ENCODE data around the gene TMEM140. TPM values are rescaled to one million over a fixed set of nuclear protein-coding genes. Genes with fewer than 3 reads are reported as not detected.

The TMEM140 gene
- total RNA-seq, 1 donor from 2014 or later: 2.9 TPM

GRCh38 chr7:135181929-135182678 is 34.2 kb downstream of the TMEM140 start:
- H3K4me3 Mint-ChIP-seq: no peak overlapping the region
- H3K27ac Mint-ChIP-seq: no peak overlapping the region
- peaks cover 51% of the 10 kb centered on the region for H3K36me3 Mint-ChIP-seq (ENCODE audit: low read depth)
- peaks cover 36% of the 10 kb centered on the region for H3K9me3 Mint-ChIP-seq
- H3K27me3 Mint-ChIP-seq (ENCODE audit: insufficient read depth): no peaks in the 10 kb centered on the region
- H3K4me1 Mint-ChIP-seq (ENCODE audit: low read depth): no peaks in the 10 kb centered on the region
- DNase-seq (ENCODE audit: low spot score): no peak
- intact Hi-C loops (cut with micrococcal nuclease): no loop called here

DNA sequence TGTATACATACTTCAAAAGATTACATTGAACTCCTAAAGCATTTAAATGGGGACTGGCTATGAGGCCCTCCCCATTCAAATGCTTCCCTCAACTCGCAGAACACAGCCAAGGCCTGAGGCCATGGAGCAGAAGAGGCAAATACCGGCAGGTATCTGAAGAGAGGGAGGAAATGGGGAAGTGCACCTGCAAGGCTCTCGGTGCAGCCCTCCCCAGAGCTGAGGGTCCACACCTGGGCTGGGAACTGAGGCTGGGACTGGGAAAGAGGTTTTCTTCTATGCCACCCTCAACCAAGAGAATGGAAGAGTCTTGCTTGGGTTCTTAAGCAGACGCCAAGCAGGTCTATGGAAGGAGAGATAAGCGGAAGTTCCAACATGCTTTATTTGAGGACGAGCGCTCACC is 35.6 kb downstream of the TMEM140 start:
- intact Hi-C loops (cut with micrococcal nuclease): no loop called here
- H3K9me3 Mint-ChIP-seq: peaks cover 36% of the 10 kb centered on the region
- no peak for DNase-seq (ENCODE audit: low spot score)
- H3K4me1 Mint-ChIP-seq (ENCODE audit: low read depth): no peaks in the 10 kb centered on the region
- peaks cover 57% of the 10 kb centered on the region for H3K36me3 Mint-ChIP-seq (ENCODE audit: low read depth)
- H3K27me3 Mint-ChIP-seq (ENCODE audit: insufficient read depth): no peaks in the 10 kb centered on the region
- H3K4me3 Mint-ChIP-seq: no peak overlapping the region
- H3K27ac Mint-ChIP-seq: no peak overlapping the region

DNA sequence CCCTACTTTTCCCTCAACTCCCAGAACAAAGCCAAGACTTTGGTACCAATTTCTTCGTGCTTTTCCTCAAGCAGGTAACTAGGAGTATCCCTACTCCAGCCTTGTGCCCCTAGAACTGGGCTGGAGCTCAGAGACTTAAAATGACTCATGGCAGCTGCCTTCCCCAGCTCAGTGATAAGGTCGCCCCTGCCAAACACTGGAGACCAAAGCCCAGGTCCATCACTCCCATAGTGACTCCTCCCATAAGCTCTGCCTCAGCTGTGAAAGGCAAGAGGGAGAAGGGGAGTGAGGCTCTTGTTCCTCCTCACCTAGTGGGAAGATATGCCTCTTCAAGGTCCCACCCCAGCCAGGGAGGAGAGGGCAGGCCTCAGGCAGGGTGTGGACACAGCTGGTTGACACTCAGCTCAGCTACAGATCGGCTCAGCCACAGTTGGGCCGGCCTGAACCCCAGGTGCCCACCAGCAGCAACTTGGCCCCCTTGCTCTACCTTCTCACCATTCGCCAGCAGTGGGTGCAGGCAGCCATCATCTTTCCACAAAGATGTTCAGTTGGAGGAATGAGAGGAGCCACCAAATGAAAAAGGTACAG is 36.5 kb downstream of the TMEM140 start:
- Mint-ChIP-seq H3K4me3 (no peak overlapping the region), H3K27ac (no peak overlapping the region), H3K9me3 (peaks cover 31% of the 10 kb centered on the region), H3K4me1 (ENCODE audit: low read depth) (no peaks in the 10 kb centered on the region), H3K27me3 (ENCODE audit: insufficient read depth) (no peaks in the 10 kb centered on the region), H3K36me3 (ENCODE audit: low read depth) (peaks cover 58% of the 10 kb centered on the region)
- intact Hi-C loops (cut with micrococcal nuclease): no loop called here
- DNase-seq (ENCODE audit: low spot score): no peak

- no peak for DNase-seq (ENCODE audit: low spot score)
- Mint-ChIP-seq H3K27me3 (ENCODE audit: insufficient read depth) (no peaks in the 10 kb centered on the region), H3K4me1 (ENCODE audit: low read depth) (no peaks in the 10 kb centered on the region), H3K27ac (no peak overlapping the region), H3K9me3 (peaks cover 24% of the 10 kb centered on the region), H3K4me3 (no peak overlapping the region), H3K36me3 (ENCODE audit: low read depth) (peaks cover 57% of the 10 kb centered on the region)
- intact Hi-C loops (cut with micrococcal nuclease): no loop called here
Observed at GRCh38 chr7:135185471-135186260, 37.8 kb downstream of the TMEM140 start.

GRCh38 chr7:135186261-135186540 is 38.3 kb downstream of the TMEM140 start:
- intact Hi-C loops (cut with micrococcal nuclease): no loop called here
- H3K27me3 Mint-ChIP-seq (ENCODE audit: insufficient read depth): no peaks in the 10 kb centered on the region
- no peak overlapping the region for H3K4me3 Mint-ChIP-seq
- peaks cover 21% of the 10 kb centered on the region for H3K9me3 Mint-ChIP-seq
- DNase-seq (ENCODE audit: low spot score): no peak
- H3K4me1 Mint-ChIP-seq (ENCODE audit: low read depth): no peaks in the 10 kb centered on the region
- no peak overlapping the region for H3K27ac Mint-ChIP-seq
- H3K36me3 Mint-ChIP-seq (ENCODE audit: low read depth): peaks cover 59% of the 10 kb centered on the region

DNA sequence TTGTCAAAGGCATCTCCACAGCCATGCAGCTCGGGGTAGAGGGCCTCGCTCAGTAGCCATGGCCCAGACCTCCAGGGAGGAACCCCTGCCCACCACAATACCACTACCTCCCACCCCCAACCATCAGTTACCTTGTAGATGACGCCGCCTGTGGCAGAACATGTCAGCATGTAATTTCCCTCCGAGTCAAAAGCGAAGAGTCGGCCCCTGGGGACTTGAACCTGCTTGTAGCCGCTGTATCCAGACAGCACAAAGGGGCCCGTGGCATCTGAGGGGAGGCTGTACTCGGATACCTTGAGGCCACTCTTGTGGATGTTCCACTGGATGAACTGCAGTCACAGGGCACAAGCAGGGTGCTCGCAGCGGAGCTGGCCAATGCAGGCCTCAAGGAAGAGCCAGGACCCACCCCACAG is 39.0 kb downstream of the TMEM140 start:
- H3K27me3 Mint-ChIP-seq (ENCODE audit: insufficient read depth): no peaks in the 10 kb centered on the region
- H3K4me1 Mint-ChIP-seq (ENCODE audit: low read depth): no peaks in the 10 kb centered on the region
- H3K27ac Mint-ChIP-seq: no peak overlapping the region
- intact Hi-C loops (cut with micrococcal nuclease): no loop called here
- H3K36me3 Mint-ChIP-seq (ENCODE audit: low read depth): peaks cover 57% of the 10 kb centered on the region
- H3K9me3 Mint-ChIP-seq: peaks cover 14% of the 10 kb centered on the region
- no peak overlapping the region for H3K4me3 Mint-ChIP-seq
- DNase-seq (ENCODE audit: low spot score): no peak

GRCh38 chr7:135188298-135188984 is 40.6 kb downstream of the TMEM140 start:
- no peaks in the 10 kb centered on the region for H3K4me1 Mint-ChIP-seq (ENCODE audit: low read depth)
- peaks cover 2% of the 10 kb centered on the region for H3K9me3 Mint-ChIP-seq
- H3K36me3 Mint-ChIP-seq (ENCODE audit: low read depth): peaks cover 52% of the 10 kb centered on the region
- intact Hi-C loops (cut with micrococcal nuclease): no loop called here
- H3K27me3 Mint-ChIP-seq (ENCODE audit: insufficient read depth): no peaks in the 10 kb centered on the region
- H3K27ac Mint-ChIP-seq: no peak overlapping the region
- no peak for DNase-seq (ENCODE audit: low spot score)
- H3K4me3 Mint-ChIP-seq: no peak overlapping the region

GRCh38 chr7:135189221-135189662 is 41.4 kb downstream of the TMEM140 start:
- no peaks in the 10 kb centered on the region for H3K9me3 Mint-ChIP-seq
- intact Hi-C loops (cut with micrococcal nuclease): no loop called here
- no peaks in the 10 kb centered on the region for H3K27me3 Mint-ChIP-seq (ENCODE audit: insufficient read depth)
- H3K36me3 Mint-ChIP-seq (ENCODE audit: low read depth): peaks cover 49% of the 10 kb centered on the region
- H3K4me1 Mint-ChIP-seq (ENCODE audit: low read depth): no peaks in the 10 kb centered on the region
- no peak for DNase-seq (ENCODE audit: low spot score)
- no peak overlapping the region for H3K27ac Mint-ChIP-seq
- no peak overlapping the region for H3K4me3 Mint-ChIP-seq

DNA sequence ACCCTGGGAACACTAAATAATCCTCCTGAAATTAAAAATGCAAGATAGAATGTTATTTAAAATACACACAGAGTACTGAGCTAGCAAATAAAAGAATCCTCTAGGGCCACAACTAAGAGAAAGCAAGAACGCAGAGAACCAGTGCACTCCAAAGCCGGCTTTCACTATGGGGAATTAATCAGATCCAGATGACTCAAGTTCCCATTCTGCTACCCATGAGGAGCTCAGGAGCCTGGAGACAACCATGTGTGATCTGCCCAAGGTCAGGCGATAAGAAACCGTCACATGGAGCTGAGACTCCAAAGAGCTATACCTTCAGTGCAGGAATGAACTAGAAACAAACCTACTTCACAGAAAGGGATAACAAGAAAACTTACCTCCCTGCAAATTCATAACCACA is 42.1 kb downstream of the TMEM140 start:
- H3K4me1 Mint-ChIP-seq (ENCODE audit: low read depth): no peaks in the 10 kb centered on the region
- intact Hi-C loops (cut with micrococcal nuclease): no loop called here
- no peak for DNase-seq (ENCODE audit: low spot score)
- no peak overlapping the region for H3K27ac Mint-ChIP-seq
- H3K36me3 Mint-ChIP-seq (ENCODE audit: low read depth): peaks cover 50% of the 10 kb centered on the region
- no peaks in the 10 kb centered on the region for H3K9me3 Mint-ChIP-seq
- no peaks in the 10 kb centered on the region for H3K27me3 Mint-ChIP-seq (ENCODE audit: insufficient read depth)
- H3K4me3 Mint-ChIP-seq: no peak overlapping the region

- H3K4me1 Mint-ChIP-seq (ENCODE audit: low read depth): no peaks in the 10 kb centered on the region
- intact Hi-C loops (cut with micrococcal nuclease): no loop called here
- H3K4me3 Mint-ChIP-seq: no peak overlapping the region
- no peaks in the 10 kb centered on the region for H3K27me3 Mint-ChIP-seq (ENCODE audit: insufficient read depth)
- peaks cover 44% of the 10 kb centered on the region for H3K36me3 Mint-ChIP-seq (ENCODE audit: low read depth)
- H3K27ac Mint-ChIP-seq: no peak overlapping the region
- H3K9me3 Mint-ChIP-seq: no peaks in the 10 kb centered on the region
- no peak for DNase-seq (ENCODE audit: low spot score)
Observed at GRCh38 chr7:135190703-135191102, 42.8 kb downstream of the TMEM140 start.

DNA sequence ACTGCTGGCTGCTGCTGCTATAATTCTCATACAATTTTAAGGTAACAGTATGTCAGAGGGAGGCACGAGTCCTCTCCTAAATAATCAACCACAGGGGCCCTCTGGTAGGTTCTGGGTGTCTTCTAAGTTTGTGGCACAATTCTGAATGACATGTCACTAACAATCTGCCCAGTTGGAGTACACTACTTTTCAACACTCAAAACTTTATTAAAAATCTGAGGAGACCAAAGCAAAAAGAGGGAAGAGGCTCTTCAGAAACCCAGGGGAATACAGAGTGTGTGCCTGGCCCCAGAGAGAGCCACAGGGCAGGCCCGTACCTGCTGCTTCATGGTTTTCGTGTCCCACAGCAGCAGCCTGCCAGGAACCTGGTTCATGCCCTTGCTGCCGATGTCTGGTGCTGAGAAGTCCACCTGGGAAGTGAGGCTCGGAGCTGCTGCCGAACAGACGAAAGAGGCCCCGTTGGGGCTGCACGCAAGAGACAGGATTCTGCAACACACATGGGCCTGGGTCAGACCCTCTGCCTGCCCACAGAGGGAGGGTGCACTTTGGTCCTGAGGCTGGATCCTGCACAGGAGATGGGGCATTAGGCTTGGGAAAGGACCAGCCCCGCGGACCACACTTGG is 45.2 kb downstream of the TMEM140 start:
- Mint-ChIP-seq H3K36me3 (ENCODE audit: low read depth) (peaks cover 45% of the 10 kb centered on the region), H3K27ac (peak overlapping the region; percentile 34), H3K4me3 (no peak overlapping the region), H3K9me3 (no peaks in the 10 kb centered on the region), H3K27me3 (ENCODE audit: insufficient read depth) (no peaks in the 10 kb centered on the region), H3K4me1 (ENCODE audit: low read depth) (peaks cover 6% of the 10 kb centered on the region)
- no peak for DNase-seq (ENCODE audit: low spot score)
- intact Hi-C loops (cut with micrococcal nuclease): no loop called here

DNA sequence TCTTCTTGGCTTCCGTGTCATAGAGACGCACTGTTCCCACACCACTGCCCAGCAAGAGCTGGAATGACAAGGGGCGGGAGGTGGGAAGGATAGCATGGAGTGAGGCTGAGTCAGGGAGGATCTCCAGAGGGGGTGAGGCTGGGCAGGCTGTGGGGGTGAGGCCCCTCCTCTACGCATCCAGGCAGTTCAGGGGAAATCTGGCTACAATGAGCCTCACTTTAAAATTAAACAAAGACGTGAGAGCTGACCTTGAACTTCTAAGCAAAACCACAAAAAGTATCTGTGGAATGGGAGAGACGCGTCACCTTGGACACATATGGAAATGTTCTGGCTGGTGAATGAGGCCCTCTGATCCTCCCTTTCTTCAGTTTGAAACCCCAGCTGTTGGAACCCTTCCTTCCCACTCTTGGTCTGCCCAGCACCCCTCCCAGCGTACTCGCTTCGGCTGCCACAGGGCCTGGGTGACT is 45.8 kb downstream of the TMEM140 start:
- Mint-ChIP-seq H3K27me3 (ENCODE audit: insufficient read depth) (no peaks in the 10 kb centered on the region), H3K27ac (no peak overlapping the region), H3K36me3 (ENCODE audit: low read depth) (peaks cover 45% of the 10 kb centered on the region), H3K9me3 (no peaks in the 10 kb centered on the region), H3K4me1 (ENCODE audit: low read depth) (peaks cover 11% of the 10 kb centered on the region), H3K4me3 (no peak overlapping the region)
- no peak for DNase-seq (ENCODE audit: low spot score)
- intact Hi-C loops (cut with micrococcal nuclease): no loop called here
